HepG2 (cell line): ENCODE measurements around the gene ASPHD1. TPM values are rescaled to one million over a fixed set of nuclear protein-coding genes. Genes with fewer than 3 reads are reported as not detected.

ENCODE experiments used
- ARHGAP35 ChIP-seq: sonication (generic); formaldehyde crosslinking; IDR thresholded peaks from 2 replicates; pipeline ENCODE4 v1.9.0; 2022; ENCODE audit warnings: mild to moderate bottlenecking, inconsistent platforms, moderate library complexity, missing genetic modification reagents, borderline replicate concordance
- CEBPB ChIP-seq: IDR thresholded peaks from 2 replicates; pipeline ENCODE4 v1.6.1; 2011; ENCODE audit warnings: low read depth, low read length, improper control_type of control experiment, borderline replicate concordance
- ELF1 ChIP-seq: sonication (generic); formaldehyde crosslinking; IDR thresholded peaks from 2 replicates; pipeline ENCODE4 v1.4.0; 2020; ENCODE audit warnings: missing genetic modification reagents
- FOXJ3 ChIP-seq: sonication (generic); formaldehyde crosslinking; IDR thresholded peaks from 2 replicates; pipeline ENCODE4 v1.4.0; 2020; ENCODE audit warnings: missing genetic modification reagents, mild to moderate bottlenecking, borderline replicate concordance
- FOXK2 ChIP-seq: fragments of 450-650 bp; IDR thresholded peaks from 2 replicates; pipeline ENCODE4 v1.6.1; 2016
- HOXA5 ChIP-seq: sonication (generic); formaldehyde crosslinking; IDR thresholded peaks from 2 replicates; pipeline ENCODE4 v1.4.0; 2020; ENCODE audit warnings: missing genetic modification reagents
- KLF15 ChIP-seq: sonication (generic); formaldehyde crosslinking; IDR thresholded peaks from 2 replicates; pipeline ENCODE4 v1.8.1; 2023; ENCODE audit warnings: borderline replicate concordance, mild to moderate bottlenecking, inconsistent platforms, missing genetic modification reagents, mixed read lengths
- KMT2A ChIP-seq: sonication (generic); formaldehyde crosslinking; IDR thresholded peaks from 2 replicates; pipeline ENCODE4 v1.4.0; 2020; ENCODE audit warnings: missing genetic modification reagents
- MATR3 ChIP-seq: sonication (generic); formaldehyde crosslinking; IDR thresholded peaks from 2 replicates; pipeline ENCODE4 v1.4.0; 2020; ENCODE audit warnings: missing genetic modification reagents
- PHF8 ChIP-seq: sonication (generic); formaldehyde crosslinking; IDR thresholded peaks from 2 replicates; pipeline ENCODE4 v1.5.0; 2020; ENCODE audit warnings: missing genetic modification reagents
- PLSCR1 ChIP-seq: sonication (generic); formaldehyde crosslinking; IDR thresholded peaks from 2 replicates; pipeline ENCODE4 v1.5.0; 2020; ENCODE audit warnings: missing genetic modification reagents, mild to moderate bottlenecking, borderline replicate concordance
- RARG ChIP-seq: sonication (generic); formaldehyde crosslinking; IDR thresholded peaks from 2 replicates; pipeline ENCODE4 v1.4.0; 2020; ENCODE audit warnings: low read depth, mild to moderate bottlenecking, missing genetic modification reagents
- SMAD9 ChIP-seq: sonication (generic); formaldehyde crosslinking; IDR thresholded peaks from 2 replicates; pipeline ENCODE4 v1.5.1; 2020; ENCODE audit warnings: mild to moderate bottlenecking, missing genetic modification reagents
- USF2 ChIP-seq, 2 experiments: sonication (generic) in 1 of 2; formaldehyde crosslinking in 1 of 2; IDR thresholded peaks; 2 replicates each; pipeline versions ENCODE4 v1.5.1 to v1.6.1; 2011 to 2020; ENCODE audit warnings: borderline replicate concordance in 1 of 2, low read depth in 1 of 2, low read length in 1 of 2, mild to moderate bottlenecking in 1 of 2, missing genetic modification reagents in 1 of 2, moderate library complexity in 1 of 2
- ZBTB7B ChIP-seq: sonication (generic); formaldehyde crosslinking; IDR thresholded peaks from 2 replicates; pipeline ENCODE4 v1.4.0; 2020; ENCODE audit warnings: missing genetic modification reagents
- ZBTB8A ChIP-seq: sonication (generic); formaldehyde crosslinking; IDR thresholded peaks from 2 replicates; pipeline ENCODE4 v1.4.0; 2020; ENCODE audit warnings: mild to moderate bottlenecking, low read depth, missing genetic modification reagents, borderline replicate concordance
- ZC3H13 ChIP-seq: sonication (generic); formaldehyde crosslinking; IDR thresholded peaks from 2 replicates; pipeline ENCODE4 v1.8.1; 2023; ENCODE audit warnings: mild to moderate bottlenecking, missing genetic modification reagents, moderate library complexity
- ZFAT ChIP-seq: sonication (generic); formaldehyde crosslinking; conservative IDR thresholded peaks from 2 replicates; pipeline ENCODE4 v1.8.1; 2023; ENCODE audit warnings: missing genetic modification reagents, inconsistent platforms
- ZMYM4 ChIP-seq: sonication (generic); formaldehyde crosslinking; IDR thresholded peaks from 2 replicates; pipeline ENCODE4 v1.8.1; 2023; ENCODE audit warnings: mild to moderate bottlenecking, missing genetic modification reagents
- ZNF121 ChIP-seq: sonication (generic); formaldehyde crosslinking; IDR thresholded peaks from 2 replicates; pipeline ENCODE4 v1.5.0; 2020; ENCODE audit warnings: mild to moderate bottlenecking, missing genetic modification reagents
- ZNF326 ChIP-seq: sonication (generic); formaldehyde crosslinking; IDR thresholded peaks from 2 replicates; pipeline ENCODE4 v1.4.0; 2020; ENCODE audit warnings: missing genetic modification reagents, borderline replicate concordance
- ZNF543 ChIP-seq: sonication (generic); formaldehyde crosslinking; IDR thresholded peaks from 2 replicates; pipeline ENCODE4 v1.4.0; 2020; ENCODE audit warnings: mild to moderate bottlenecking, missing genetic modification reagents
- ZNF703 ChIP-seq: sonication (generic); formaldehyde crosslinking; IDR thresholded peaks from 2 replicates; pipeline ENCODE4 v1.5.1; 2020; ENCODE audit warnings: missing genetic modification reagents, mild to moderate bottlenecking, moderate library complexity, borderline replicate concordance
- ZNF878 ChIP-seq: sonication (generic); formaldehyde crosslinking; IDR thresholded peaks from 2 replicates; pipeline ENCODE4 v1.8.1; 2023; ENCODE audit warnings: mild to moderate bottlenecking, missing genetic modification reagents, moderate library complexity
- polyA plus RNA-seq, 8 experiments: library from polyadenylated mRNA; depleted of rRNA in 3 of 8; stranded (reverse) in 7 of 8; unstranded in 1 of 8; fragments of >200 nt; fragmentation: Illumina TruSeq in 4 of 8; extraction: Trizol in 4 of 8; gene quantifications; 2 replicates each; pipeline versions ENCODE4 v1.2.1 to v1.2.3, GENCODE V29; 2011 to 2016; ENCODE audit warnings: low read depth in 4 of 8, missing spikeins in 1 of 8, mixed read lengths in 1 of 8; ENCODE audit not compliant: insufficient read depth in 1 of 8
- total RNA-seq, 5 experiments: library from RNA; depleted of rRNA; stranded (reverse); fragments of >200 nt; fragmentation: Illumina TruSeq; extraction: Trizol; gene quantifications; 2 replicates each; pipeline ENCODE4 v1.2.3, GENCODE V29; 2016; ENCODE audit warnings: low read depth in 1 of 5
- TF ChIP-seq, protein P1 (sequence below): sonication (generic); formaldehyde crosslinking; IDR thresholded peaks from 2 replicates; pipeline ENCODE4 v1.5.0; 2020; ENCODE audit warnings: mild to moderate bottlenecking, missing genetic modification reagents

ASPHD1 gene
- total and polyA plus RNA-seq, 2 of the 13 experiments (the other 11 are each of a cell fraction or from before 2014, with no cell fraction given), result 13.1 to 19.7 TPM

DNA sequence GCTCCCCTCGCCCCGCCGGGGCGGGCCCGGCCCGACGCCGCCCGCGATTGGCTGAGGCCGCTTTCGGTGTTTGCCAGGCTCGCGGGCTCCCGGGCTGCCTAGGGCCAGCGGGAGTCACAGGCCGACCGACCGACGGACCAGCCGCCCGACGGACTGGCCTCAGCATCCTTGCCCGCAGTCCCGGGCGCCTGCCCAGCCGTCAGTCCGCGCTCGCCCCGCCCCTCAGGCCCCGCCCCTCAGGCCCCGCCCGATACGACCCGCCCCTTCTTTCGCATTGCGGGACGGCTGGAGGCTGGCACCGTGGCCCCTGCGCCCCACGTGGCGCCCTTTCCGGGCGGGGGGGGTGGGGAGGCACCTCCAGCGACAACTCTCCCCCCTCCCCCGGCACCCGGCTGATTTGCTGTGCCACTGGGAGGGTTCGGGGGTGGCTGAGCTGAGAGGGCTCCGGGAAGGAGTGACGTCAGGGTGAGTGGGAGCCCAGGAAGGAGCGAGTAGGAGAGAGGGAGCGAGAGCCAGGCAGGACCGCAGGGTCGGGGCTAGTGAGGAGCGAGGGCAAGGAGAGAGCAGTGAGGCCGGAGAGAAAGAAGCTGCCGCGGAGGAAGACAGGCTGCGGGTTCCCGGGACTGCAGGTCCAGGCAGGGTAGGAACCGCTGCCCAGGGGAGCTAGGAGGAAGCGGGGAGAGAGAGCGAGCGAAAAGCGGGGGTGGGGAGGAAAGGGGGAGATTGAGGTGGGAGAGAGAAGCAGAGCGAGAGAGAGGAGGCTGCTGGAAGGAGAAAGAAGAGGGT lies at the start of gene ASPHD1 (continued):
- TF ChIP-seq USF2 (IDR thresholded peaks at IDR 0.05; ENCODE audit: low read depth, low read length) (no peak), USF2 (CRISPR knock-in tag; IDR thresholded peaks at IDR 0.05; ENCODE audit: borderline replicate concordance) (no peak), RARG (peak; percentile 62; the same call in 1 of the 2 replicates), ZNF703 (CRISPR knock-in tag) (no peak), ZFAT (CRISPR knock-in tag) (peak; percentile 93; the same call in 1 of the 2 replicates), HOXA5 (CRISPR knock-in tag) (peak; percentile 76), ARHGAP35 (CRISPR knock-in tag) (no peak; the same call in none of the 2 replicates), PHF8 (CRISPR knock-in tag) (no peak; the same call in 1 of the 2 replicates), FOXK2 (no peak; the same call in 1 of the 2 replicates), ZBTB7B (CRISPR knock-in tag) (no peak), ELF1 (CRISPR knock-in tag) (peak; percentile 68; the same call in 1 of the 2 replicates), ZC3H13 (no peak; the same call in none of the 2 replicates), CEBPB (no peak), ZBTB8A (CRISPR knock-in tag) (no peak; the same call in 1 of the 2 replicates), ZNF326 (CRISPR knock-in tag) (no peak), FOXJ3 (CRISPR knock-in tag) (no peak), ZNF878 (CRISPR knock-in tag) (peak; percentile 69; the same call in 1 of the 2 replicates), ZMYM4 (peak; percentile 84; the same call in 1 of the 2 replicates), MATR3 (no peak), KLF15 (CRISPR knock-in tag) (0 out of 2 replicates have a peak, but pooled peaks have one; percentile 27), PLSCR1 (CRISPR knock-in tag) (no peak), ZNF543 (CRISPR knock-in tag) (peak; percentile 87), KMT2A (CRISPR knock-in tag) (no peak; the same call in 1 of the 2 replicates), ZNF121 (CRISPR knock-in tag) (no peak), SMAD9 (no peak)
- TF ChIP-seq, protein P1, sequence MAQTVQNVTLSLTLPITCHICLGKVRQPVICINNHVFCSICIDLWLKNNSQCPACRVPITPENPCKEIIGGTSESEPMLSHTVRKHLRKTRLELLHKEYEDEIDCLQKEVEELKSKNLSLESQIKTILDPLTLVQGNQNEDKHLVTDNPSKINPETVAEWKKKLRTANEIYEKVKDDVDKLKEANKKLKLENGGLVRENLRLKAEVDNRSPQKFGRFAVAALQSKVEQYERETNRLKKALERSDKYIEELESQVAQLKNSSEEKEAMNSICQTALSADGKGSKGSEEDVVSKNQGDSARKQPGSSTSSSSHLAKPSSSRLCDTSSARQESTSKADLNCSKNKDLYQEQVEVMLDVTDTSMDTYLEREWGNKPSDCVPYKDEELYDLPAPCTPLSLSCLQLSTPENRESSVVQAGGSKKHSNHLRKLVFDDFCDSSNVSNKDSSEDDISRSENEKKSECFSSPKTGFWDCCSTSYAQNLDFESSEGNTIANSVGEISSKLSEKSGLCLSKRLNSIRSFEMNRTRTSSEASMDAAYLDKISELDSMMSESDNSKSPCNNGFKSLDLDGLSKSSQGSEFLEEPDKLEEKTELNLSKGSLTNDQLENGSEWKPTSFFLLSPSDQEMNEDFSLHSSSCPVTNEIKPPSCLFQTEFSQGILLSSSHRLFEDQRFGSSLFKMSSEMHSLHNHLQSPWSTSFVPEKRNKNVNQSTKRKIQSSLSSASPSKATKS (CRISPR knock-in tag), result no peak
